Amygdala (tissue), 56 donors: ENCODE data around the gene HIGD1C.
A peak's percentile ranks its signal among the peaks of the same experiment; 100 is the strongest.
"Not testable (repeated sequence)": the region's sequence is repeated elsewhere in the genome, so short reads cannot be mapped to it uniquely, and the experiment has no call there.

Source experiments
- DNase-seq, 56 donors: peaks; one replicate each; lab custom pipeline; 2025; lab: John Stamatoyannopoulos, UW

Gene HIGD1C

DNA sequence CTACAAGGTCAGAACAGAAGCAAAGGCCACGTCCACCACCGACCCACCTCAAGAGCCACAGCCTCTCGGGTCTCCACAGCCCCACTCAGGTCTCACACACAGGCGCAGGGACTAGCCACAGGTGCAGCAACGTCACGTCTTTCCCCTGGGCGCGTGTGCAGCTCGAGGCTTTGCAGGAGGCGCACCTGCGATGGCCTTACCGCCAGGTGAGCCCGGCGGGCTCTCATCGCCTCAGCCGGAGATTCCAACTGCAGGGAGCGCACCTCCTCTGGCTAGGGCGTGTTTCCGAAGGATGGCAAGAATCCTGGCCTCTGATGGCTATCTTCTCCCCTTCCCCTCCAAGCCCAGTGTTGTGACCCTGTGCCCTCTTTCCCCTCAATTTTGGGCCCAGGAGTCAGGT lies at the start of gene HIGD1C:
TSS of gene HIGD1C (plus strand) at position 35 of the 400 bp plus-strand sequence. CDS start 1,455 bp downstream, outside the sequence.
- DNase-seq, result no peak

DNA sequence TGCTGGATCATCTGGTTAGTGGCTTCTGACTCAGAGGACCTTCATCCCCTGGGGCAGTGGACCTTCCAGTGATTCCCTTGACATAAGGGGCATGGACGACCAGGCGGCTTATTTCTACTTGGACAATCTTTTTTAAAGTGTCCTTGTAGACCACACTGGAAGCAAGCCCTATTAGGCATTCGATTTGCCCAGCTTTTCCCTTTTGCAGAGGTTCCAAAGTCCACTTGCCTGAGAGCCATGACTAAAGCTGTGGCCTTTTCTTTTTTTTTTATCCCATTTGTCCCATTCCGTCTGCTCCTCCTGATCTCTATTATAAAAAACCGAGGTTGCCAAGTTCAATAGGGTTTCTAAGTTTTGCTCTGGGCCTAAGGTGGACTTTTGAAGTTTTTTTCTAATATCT lies 43.9 kb upstream of the HIGD1C start:
- not testable (repeated sequence) for DNase-seq

DNA sequence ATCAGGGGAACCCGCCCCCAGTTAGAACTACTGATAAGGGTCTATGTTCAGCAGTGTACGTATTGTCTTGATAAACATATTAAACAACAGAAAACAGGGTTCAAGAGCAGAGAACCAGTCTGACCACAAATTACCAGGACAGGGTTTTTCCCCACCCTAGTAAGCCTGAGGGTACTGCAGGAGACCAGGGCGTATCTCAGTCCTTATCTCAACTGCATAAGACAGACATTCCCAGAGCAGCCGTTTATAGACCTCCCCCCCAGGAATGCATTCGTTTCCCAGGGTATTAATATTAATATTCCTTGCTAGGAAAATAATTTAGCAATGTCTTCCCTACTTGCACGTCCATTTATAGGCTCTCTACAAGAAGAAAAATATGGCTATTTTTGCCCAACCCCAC lies 40.0 kb upstream of the HIGD1C start:
- DNase-seq, result not testable (repeated sequence)

DNA sequence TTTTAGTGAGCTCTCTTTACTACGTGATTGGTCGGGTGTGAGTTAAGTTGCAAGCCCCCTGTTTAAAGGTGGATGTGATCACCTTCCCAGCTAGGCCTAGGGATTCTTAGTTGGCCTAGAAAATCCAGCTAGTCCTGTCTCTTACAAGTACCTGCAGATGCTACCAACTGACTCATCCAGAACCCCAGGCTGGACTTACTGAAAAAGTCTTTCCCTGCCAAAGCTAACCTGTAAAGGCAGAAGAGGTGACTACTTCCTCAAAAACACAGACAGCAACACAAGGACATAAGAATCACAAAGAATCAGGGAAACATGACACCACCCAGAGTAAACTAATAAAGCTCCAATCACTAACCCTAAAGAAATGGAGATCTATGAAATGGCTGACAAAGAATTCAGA lies 39.1 kb upstream of the HIGD1C start:
- DNase-seq, result no peak

DNA sequence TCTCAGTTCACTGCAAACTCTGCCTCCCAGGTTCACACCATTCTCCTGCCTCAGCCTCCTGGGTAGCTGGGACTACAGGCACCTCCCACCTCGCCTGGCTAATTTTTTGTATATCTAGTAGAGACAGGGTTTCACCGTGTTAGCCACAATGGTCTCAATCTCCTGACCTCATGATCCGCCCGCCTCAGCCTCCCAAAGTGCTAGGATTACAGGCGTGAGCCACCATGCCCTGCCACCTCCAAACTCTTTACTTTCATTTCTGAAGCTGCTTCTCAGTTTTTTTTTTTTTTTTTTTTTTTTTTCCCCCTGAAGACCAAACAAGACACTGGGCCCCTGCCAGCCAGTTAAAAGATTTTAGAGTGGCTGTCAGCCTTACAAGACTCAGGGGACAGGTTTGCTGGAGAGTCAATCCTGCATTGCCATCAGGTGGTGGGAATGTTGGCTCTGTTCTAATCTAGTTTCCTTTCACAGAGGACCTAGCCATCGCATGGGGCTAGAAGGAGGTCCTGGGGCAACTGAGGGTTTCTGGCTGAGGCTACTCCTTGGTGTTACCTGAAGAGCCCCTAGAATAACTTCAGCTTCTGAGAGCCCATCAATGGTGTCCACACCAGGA lies 37.4 kb upstream of the HIGD1C start:
- no peak for DNase-seq

DNA sequence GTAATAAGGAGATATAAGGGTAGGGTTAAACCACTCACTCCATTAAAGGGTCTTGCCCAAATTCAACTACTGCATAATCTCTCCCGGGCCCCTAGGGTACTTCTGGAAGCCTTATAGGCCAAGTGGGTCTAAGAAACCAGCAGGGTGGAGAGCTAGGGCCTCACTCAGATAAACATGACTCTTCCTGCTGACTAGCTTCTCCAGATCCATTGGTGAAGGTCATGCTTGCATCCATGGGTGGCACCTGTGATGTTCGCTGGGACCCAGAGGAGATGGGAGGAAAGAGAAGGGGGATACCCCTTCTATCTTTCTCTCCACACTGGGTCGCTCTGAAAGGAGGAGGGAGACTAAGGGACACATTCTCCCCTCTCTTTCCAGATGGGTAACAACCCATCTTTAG lies 36.1 kb upstream of the HIGD1C start:
- no peak for DNase-seq

DNA sequence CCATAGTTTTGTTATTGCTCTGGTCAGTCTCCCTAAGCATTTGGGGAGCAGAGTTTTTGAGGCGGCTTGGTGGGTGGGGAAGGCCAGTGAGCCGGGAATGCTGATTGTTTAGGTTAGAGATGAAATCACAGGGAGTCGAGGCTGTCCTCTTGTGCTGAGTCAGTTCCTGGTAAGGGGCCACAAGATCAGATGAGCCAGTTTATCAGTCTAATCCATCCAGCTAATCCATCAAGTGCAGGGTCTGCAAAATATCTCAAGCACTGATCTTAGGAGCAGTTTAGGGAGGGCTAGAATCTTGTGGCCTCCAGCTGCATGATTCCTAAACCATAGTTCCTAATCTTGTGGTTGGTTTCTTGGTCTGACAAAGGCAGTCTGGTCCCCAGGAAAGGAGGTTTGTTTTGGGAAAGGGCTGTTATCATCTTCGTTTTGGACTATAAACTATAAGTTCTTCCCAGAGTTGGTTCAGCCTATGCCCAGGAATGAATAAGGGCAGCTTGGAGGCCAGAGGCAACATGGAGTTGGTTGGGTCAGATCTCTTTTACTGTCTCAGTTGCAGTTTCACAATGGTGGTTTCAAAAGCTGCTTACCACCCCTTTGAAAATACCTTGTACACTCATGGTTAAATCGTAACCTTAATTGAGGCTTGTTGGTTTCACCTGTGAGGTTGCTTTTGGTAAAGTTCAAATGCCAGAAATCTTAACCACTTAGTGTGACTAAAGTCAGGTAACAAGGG lies 33.6 kb upstream of the HIGD1C start:
- DNase-seq, result no peak

DNA sequence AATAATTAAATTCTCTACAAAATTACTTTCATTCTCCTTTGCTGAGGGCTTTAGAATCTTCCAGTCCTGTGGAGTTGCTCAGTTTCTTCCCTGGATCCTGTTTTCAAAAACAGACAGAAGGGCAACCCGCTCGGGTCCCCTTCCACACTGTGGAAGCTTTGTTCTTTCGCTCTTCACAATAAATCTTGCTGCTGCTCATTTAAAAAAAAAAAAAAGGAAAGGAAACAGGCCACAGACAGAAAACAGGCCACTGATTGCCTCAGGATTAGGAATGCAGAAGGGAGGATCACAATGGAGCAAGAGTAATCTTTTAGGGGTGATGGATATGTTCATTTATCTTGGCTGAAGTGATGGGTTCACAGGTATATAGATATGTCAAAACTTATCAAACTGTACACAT lies 29.5 kb upstream of the HIGD1C start:
- peak in 1 of 56 donors; percentile 20 for DNase-seq

DNA sequence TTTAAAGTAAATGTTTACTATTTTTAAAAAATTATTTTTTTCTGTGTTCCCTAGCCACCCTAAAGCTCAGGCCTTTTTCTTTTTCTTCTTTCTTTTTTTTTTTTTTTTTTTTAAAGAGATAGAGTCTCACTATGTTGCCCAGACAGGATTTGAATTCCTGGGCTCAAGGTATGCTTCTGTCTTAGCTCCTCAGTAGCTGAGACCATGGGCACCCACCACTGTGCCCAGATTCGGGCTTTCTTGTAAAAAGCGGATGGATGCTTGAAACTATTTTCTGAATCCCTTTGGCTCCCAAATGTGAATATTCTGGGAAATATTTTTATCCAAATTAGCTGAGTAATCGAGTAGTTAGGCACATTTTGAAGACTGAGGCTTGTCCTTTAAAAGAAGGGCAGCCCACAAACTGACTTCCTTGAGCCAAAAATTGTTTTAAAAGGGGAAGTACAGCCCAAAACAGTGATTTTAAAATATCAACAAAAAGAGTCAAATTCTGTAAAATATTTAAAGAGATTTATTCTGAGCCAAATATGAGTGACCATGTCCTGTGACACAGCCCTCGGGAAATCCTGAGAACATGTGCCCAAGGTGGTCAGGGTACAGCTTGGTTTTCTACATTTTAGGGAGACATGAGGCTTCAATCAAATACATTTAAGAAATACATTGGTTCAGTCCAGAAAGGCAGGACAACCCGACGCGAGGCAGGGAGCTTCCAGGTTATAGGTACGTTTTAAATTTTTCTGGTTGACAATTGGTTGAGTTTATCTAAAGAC lies 28.8 kb upstream of the HIGD1C start:
- DNase-seq, result no peak

DNA sequence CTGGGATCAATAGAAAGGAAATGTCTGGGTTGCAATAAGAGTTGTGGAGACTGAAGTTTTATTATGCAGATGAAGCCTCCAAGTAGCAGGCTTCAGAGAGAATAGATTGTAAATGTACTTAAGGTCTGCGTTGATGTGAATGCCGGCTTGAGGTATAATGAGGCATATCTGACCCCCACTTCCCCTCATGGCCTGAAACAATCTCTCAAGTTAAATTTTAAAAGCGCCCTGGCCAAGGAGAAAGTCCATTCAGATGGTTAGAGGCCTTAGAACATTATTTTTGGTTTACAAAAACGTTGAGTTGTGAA lies 28.3 kb upstream of the HIGD1C start:
- DNase-seq, result no peak

DNA sequence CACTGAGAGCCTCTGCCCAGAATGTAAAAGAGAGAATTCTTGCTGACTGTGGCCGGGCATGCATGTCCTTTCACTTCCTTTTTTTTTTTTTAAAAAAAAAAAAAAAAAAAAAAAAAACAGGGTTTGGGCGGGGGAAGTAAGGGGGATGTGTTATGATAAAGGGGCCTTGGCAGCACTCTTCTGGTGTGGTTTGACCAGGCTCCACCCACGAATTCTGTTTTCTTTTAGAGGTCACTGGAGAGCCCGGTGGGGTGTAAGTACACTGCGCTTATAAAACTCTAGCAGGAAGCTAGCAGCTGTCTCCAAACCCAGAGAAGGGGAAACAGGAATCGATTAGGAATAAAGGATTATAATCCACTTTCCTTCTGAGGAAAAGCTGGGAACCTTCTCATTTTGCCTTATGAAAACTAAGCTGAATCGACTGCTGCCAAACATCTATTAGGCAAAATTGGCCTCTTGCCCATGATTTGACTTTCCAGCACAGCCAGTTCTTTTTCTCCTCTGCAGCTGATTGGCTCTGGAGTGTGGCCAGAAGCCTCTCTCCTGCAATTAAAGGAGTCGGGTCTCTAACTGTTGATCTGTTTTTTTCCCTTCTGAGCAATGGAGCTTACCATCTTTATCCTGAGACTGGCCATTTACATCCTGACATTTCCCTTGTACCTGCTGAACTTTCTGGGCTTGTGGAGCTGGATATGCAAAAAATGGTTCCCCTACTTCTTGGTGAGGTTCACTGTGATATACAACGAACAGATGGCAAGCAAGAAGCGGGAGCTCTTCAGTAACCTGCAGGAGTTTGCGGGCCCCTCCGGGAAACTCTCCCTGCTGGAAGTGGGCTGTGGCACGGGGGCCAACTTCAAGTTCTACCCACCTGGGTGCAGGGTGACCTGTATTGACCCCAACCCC lies 27.7 kb upstream of the HIGD1C start:
- DNase-seq, result peak; percentile 33 to 93 (median 78)

DNA sequence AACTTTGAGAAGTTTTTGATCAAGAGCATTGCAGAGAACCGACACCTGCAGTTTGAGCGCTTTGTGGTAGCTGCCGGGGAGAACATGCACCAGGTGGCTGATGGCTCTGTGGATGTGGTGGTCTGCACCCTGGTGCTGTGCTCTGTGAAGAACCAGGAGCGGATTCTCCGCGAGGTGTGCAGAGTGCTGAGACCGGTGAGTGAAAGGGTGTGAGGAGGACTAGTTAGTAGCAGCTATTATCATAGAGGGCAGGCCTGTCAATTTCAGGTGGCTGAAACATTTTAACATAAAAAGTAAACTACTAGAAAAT lies 27.0 kb upstream of the HIGD1C start:
- peak in 4 of 56 donors; percentile 49 to 59 (median 56) for DNase-seq

DNA sequence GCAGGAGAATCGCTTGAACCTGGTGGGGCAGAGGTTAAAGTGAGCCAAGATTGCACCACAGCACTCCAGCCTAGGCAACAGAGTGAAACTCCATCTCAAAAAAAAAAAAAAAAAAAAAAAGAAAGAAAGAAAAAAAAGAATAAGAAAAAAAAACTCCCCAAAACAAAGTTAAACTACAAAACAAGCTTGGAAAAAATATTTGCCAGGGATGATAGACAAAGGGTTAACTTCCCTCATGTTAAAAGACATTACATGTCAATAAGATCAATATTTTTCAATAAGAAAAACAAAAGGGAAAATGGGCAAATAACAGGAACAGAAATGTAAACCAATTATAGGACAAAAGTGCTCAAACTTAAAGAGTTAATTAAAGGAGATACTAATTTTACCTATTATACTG lies 26.4 kb upstream of the HIGD1C start:
- DNase-seq, result no peak

DNA sequence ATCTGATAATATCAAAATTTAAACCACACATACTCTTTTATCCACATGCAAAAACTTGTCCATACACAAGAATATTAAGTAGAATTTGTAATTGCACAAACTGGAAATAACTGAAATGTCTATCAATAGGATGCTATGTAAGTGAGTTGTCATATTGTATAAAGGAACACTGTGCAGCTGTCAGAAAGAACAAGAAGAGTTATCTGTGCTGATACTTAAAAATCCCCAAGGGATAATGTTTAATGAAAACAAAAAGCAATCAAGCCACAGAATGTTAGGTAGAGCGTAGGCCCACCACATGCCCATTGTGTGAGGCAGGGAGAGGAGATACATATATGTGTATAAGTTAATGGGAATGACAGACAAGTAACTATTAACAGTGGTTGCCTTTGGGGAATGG lies 25.9 kb upstream of the HIGD1C start:
- DNase-seq, result no peak

DNA sequence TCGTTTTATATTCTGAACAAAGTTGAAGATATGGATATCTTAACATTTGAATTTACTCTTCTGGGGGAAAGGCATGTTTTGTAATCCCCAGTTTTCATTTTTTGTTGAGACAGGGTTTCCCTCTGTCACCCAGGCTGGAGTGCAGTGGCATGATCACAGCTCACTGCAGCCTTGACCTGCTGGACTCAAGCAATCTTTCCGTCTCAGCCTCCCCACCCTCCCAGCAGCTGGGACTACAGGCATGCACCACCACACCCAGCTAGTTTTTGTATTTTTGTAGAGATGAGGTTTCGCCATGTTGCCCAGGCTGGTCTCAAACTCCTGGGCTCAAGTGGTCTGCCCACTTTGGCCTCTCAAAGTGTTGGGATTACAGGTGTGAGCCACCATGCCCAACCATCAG lies 25.4 kb upstream of the HIGD1C start:
- not testable (repeated sequence) for DNase-seq

DNA sequence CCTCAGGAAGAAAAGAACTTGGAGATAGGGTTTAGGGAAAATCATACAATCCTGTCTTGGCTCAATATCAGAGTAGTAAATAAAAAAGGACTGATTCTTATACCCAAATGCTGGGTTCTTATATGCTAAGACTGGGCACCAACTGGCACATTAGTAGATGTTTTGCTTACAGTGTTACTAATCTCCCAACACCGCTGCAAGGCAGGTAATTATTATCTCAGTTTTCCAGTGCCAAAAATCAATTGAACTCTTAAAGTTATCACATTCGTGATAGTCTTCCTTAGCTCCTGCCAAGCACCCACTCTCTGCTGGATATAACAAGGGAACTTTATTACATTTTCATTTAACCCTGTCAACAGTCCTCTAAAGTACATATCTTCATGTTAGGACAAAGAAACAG lies 25.0 kb upstream of the HIGD1C start:
- no peak for DNase-seq

DNA sequence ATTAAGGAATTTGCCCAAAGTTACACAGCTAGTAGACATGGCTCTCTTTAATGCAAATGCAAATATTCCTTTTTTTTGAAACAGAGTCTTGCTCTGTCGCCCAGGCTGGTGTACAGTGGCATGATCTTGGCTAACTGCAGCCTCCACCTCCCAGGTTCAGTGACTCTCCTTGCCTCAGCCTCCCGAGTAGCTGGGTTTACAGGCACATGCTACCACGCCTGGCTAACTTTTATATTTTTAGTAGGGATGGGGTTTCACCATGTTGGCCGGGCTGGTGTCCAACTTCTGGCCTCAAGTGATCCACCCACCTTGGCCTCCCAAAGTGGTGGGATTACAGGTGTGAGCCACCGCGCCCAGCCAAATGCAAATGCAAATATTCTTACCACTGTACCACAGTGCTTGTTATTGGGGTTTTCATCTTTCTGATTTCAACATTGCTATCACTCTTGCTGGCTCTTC lies 24.5 kb upstream of the HIGD1C start:
- DNase-seq, result no peak

DNA sequence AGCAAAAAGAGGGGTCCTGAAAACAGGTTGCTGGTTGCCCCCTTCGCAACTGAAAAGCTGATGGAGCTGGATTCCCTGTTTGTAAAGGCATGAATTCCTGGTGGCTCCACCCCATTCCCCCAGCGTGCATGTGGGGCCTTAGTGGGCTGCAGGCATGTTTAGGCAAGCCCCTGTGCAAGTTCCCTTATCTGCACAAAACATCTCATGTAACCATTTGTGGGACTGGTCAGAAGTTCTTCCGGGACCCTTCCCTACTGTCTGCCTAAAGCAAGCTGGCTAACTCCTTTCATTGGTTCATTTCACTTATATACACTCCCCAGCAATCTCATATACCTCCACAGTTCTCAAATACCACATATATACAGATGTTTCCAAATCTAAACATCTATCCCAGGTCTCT lies 24.0 kb upstream of the HIGD1C start:
- peak in 2 of 56 donors; percentile 23 to 34 for DNase-seq

DNA sequence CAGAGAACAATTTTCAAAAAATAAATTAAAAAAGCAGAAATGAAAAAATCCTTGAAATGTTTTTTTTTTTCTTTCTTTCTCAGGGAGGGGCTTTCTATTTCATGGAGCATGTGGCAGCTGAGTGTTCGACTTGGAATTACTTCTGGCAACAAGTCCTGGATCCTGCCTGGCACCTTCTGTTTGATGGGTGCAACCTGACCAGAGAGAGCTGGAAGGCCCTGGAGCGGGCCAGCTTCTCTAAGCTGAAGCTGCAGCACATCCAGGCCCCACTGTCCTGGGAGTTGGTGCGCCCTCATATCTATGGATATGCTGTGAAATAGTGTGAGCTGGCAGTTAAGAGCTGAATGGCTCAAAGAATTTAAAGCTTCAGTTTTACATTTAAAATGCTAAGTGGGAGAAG lies 22.5 kb upstream of the HIGD1C start:
- DNase-seq, result no peak

DNA sequence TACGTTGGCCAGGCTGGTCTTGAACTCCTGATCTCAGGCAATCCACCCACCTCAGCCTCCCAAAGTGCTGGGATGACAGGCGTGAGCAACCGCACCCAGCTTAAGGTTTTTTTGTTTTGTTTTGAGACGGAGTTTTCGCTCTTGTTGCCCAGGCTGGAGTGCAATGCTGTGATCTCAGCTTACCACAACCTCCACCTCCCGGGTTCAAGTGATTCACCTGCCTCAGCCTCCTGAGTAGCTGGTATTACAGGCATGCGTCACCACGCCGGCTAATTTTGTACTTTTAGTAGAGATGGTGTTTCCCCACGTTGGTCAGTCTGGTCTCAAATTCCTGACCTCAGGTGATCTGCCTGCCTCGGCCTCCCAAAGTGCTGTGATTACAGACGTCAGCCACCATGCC lies 21.9 kb upstream of the HIGD1C start:
- DNase-seq, result not testable (repeated sequence)

DNA sequence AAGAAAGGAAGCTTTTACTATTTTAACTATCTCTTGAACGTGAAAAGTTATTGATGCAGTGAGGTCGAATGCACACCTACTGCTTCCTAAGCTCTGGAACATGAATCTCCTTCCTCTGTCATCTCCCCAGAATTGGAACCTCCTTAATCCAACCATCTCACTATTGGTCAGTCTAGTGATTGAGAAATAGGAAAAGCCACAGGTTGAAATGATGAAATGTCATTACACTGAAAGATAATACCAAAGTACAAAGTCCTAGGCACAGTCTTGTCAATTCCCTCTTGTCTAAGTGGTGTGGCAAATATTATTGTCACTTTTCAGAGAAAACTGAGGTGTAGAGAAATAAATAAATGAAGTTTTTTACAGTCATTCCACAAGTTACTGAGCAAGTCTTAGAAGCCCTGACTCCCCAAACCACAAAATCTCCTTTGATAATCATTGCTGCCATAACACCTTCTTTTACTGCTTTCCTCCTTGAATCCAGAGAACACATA lies 19.5 kb upstream of the HIGD1C start:
- no peak for DNase-seq
